ENCODE results near the gene SELENBP1.

DNA sequence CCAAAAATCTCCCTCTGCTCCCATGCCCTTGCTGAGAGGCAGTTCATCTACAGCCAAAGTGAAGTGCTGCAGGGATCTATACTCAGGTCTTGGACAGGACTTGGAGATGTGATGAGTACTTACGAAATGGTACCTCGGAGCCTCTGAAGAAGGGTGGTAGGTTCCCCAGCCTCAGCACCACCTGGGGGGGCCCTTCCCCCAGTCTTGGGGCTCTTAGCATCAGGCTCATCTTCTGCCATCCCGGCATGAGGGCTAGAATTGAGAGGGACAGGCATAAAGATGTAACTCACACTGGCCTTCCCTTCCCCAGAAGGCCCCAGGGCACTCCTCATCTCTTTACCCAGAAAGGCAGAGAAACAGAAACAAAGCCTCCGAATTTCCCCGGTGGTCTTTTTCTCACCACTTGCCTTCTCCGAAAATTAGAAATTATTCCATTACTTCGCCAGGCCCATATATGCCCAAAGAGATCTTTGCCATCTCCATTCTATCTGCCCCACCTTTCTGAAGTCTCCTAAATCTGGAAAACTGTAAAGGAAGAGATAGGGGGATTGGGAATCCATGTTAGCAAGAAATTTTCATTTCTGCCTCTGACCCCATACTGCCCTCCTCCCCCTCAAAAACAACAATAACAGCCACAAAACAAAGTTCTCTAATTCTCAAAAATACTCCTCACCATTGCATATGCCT is 26.3 kb downstream of the SELENBP1 start:
- TF ChIP-seq EZH2 (IDR thresholded peaks at IDR 0.05; ENCODE audit: borderline replicate concordance) (no peak), EZH2phosphoT487 (IDR thresholded peaks at IDR 0.05; ENCODE audit: low read depth, severe bottlenecking, unreplicated experiment) (no peak)
- TF ChIP-seq, protein P1, sequence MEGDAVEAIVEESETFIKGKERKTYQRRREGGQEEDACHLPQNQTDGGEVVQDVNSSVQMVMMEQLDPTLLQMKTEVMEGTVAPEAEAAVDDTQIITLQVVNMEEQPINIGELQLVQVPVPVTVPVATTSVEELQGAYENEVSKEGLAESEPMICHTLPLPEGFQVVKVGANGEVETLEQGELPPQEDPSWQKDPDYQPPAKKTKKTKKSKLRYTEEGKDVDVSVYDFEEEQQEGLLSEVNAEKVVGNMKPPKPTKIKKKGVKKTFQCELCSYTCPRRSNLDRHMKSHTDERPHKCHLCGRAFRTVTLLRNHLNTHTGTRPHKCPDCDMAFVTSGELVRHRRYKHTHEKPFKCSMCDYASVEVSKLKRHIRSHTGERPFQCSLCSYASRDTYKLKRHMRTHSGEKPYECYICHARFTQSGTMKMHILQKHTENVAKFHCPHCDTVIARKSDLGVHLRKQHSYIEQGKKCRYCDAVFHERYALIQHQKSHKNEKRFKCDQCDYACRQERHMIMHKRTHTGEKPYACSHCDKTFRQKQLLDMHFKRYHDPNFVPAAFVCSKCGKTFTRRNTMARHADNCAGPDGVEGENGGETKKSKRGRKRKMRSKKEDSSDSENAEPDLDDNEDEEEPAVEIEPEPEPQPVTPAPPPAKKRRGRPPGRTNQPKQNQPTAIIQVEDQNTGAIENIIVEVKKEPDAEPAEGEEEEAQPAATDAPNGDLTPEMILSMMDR (IDR thresholded peaks at IDR 0.05; ENCODE audit: poor library complexity) = no peak

Measured in hepatocyte (in vitro differentiated cells).